Psoas muscle (tissue), 8 donors: ENCODE measurements around the gene SMYD4. TPM values are rescaled to one million over a fixed set of nuclear protein-coding genes. Genes with fewer than 3 reads are reported as not detected.
"Not testable (repeated sequence)": the region's sequence is repeated elsewhere in the genome, so short reads cannot be mapped to it uniquely, and the experiment has no call there.

Experiments used
- ATAC-seq, 4 donors: fragments of 200-7000 bp; cut with Tn5 transposase; one replicate each; pipeline ENCODE4 v1.9.1; 2020; ENCODE audit warnings: moderate library complexity in 3 of 4, mild to moderate bottlenecking in 2 of 4
- DNase-seq, 2 donors: peaks; one replicate each; pipeline ENCODE4 v3.0.0-alpha.2; 2020
- H3K27ac ChIP-seq: fragments of 200-600 bp; one replicate; pipeline ENCODE4 v1.8.0; 2022
- H3K27me3 ChIP-seq, 3 donors: fragments of 200-600 bp in 1 of 3; one replicate each; pipeline versions ENCODE4 v1.6.1 to v1.8.0; 2013 to 2022; ENCODE audit warnings: low read length in 2 of 3, mild to moderate bottlenecking in 2 of 3, moderate library complexity in 1 of 3; ENCODE audit not compliant: insufficient read depth in 3 of 3
- H3K36me3 ChIP-seq, 2 donors: fragments of 200-600 bp in 1 of 2; one replicate each; pipeline versions ENCODE4 v1.6.1 to v1.8.0; 2013 to 2022; ENCODE audit warnings: low read depth in 1 of 2, mild to moderate bottlenecking in 1 of 2, moderate library complexity in 1 of 2; ENCODE audit not compliant: insufficient read depth in 1 of 2
- H3K4me1 ChIP-seq: fragments of 200-600 bp; one replicate; pipeline ENCODE4 v1.8.0; 2022
- H3K4me3 ChIP-seq: fragments of 200-600 bp; one replicate; pipeline ENCODE4 v1.8.0; 2022; ENCODE audit warnings: mild to moderate bottlenecking
- H3K9me3 ChIP-seq: fragments of 200-600 bp; one replicate; pipeline ENCODE4 v1.8.0; 2022
- CTCF ChIP-seq: fragments of 200-600 bp; IDR thresholded peaks from one replicate; pipeline ENCODE4 v1.8.0; 2022; ENCODE audit warnings: antibody characterized with exemption
- WGBS, 3 donors: extraction: QIAGEN DNeasy Blood & Tissue Kit; methylation state at CpG; one replicate each; pipeline versions ENCODE4 v1.1.6 to v1.1.7; 2013; 5-methylcytosine and 5-hydroxymethylcytosine counted together
- intact Hi-C, 2 donors: fragments of 100-400 bp; cut with DNase I; formaldehyde crosslinking; loops; one replicate each; pipeline versions ENCODE4 v1.11.0 to v1.14.2; 2022
- polyA plus RNA-seq, 3 donors: library from polyadenylated mRNA; stranded (reverse); fragments of 200-250 nt; gene quantifications; one replicate each; pipeline ENCODE4 v1.2.3, GENCODE V29; 2013
- total RNA-seq, 4 donors: library from RNA; stranded (reverse); fragmentation: NEBNext Ultra II Directional in 2 of 4; extraction: Animal tissue kit (Norgen Biotek cat#: 25700) in 2 of 4; gene quantifications; one replicate each; pipeline versions ENCODE4 v1.2.1 to v1.2.4, GENCODE V29; 2021 to 2023
- donor health status: healthy with polysubstance abuse.
- donor health status: DM: no; HTN: no; CAD: no; lungs with moderate emphysema.
- donor health status: Bipolar disorder and iron deficiency.
- donor health status: healthy.
- donor health status: DM: yes; HTN: yes; CAD: no.
- donor health status: DM: no; HTN: no; CAD: no.
- donor health status: DM: no; HTN: no; CAD: no.
- donor health status: DM: yes; HTN: yes; CAD: no.

The SMYD4 gene
- total and polyA plus RNA-seq, 7 donors, result 8.0 to 22.4 (median 9.2) TPM

- intact Hi-C loops, result no loop called here
- peak overlapping the region; percentile 8 for H3K4me3 ChIP-seq
- DNase-seq (peak in 1 of 2 donors; percentile 61), ATAC-seq (no peak)
- peak overlapping the region; percentile 92 for H3K27ac ChIP-seq
- no peaks in the 10 kb centered on the region for H3K27me3 ChIP-seq
- H3K4me1 ChIP-seq, result peaks cover 52% of the 10 kb centered on the region
- H3K9me3 ChIP-seq, result no peaks in the 10 kb centered on the region
- 49 to 58% (median 49%) methylated on average over 18 to 21 of the region's 21 CpGs for WGBS, 3 donors
- TF ChIP-seq CTCF, result no peak
- peaks cover 0 to 46% of the 10 kb centered on the region in 2 donors for H3K36me3 ChIP-seq
Observed at GRCh38 chr17:1766382-1767135, 63.1 kb downstream of the SMYD4 start.

GRCh38 chr17:1765576-1765975 lies 64.1 kb downstream of the SMYD4 start:
- H3K4me3 ChIP-seq, result peak overlapping the region; percentile 28
- 56 to 86% (median 61%) methylated on average over 3 of the region's 3 CpGs for WGBS, 3 donors
- H3K36me3 ChIP-seq, result peaks cover 0 to 36% of the 10 kb centered on the region in 2 donors
- intact Hi-C loops, result no loop called here
- peak overlapping the region; percentile 92 for H3K27ac ChIP-seq
- no peak for TF ChIP-seq CTCF
- H3K4me1 ChIP-seq, result peaks cover 51% of the 10 kb centered on the region
- no peaks in the 10 kb centered on the region for H3K9me3 ChIP-seq
- no peak for ATAC-seq
- no peaks in the 10 kb centered on the region for H3K27me3 ChIP-seq
- no peak for DNase-seq

GRCh38 chr17:1764705-1765104 lies 65.0 kb downstream of the SMYD4 start:
- Histone ChIP-seq H3K4me3 (peak overlapping the region; percentile 71), H3K36me3 (peaks cover 0 to 28% of the 10 kb centered on the region in 2 donors), H3K4me1 (peaks cover 49% of the 10 kb centered on the region), H3K27ac (peak overlapping the region; percentile 92)
- not testable (repeated sequence) for H3K9me3 ChIP-seq, ATAC-seq, DNase-seq, H3K27me3 ChIP-seq
- intact Hi-C loops, result loop anchor here in 1 of 2 donors (5.0 kb wide), 1 partner anchor 37 kb away; no protein-coding TSS in a partner anchor
- WGBS, 3 donors, result 70 to 79% (median 72%) methylated on average over 5 to 7 of the region's 7 CpGs

GRCh38 chr17:1764284-1764683 lies 65.4 kb downstream of the SMYD4 start:
- no peak for TF ChIP-seq CTCF
- intact Hi-C loops, result loop anchor here in 1 of 2 donors (5.0 kb wide), 1 partner anchor 37 kb away; no protein-coding TSS in a partner anchor
- peak; percentile 19 to 42 (median 32) for ATAC-seq
- H3K4me3 ChIP-seq, result peak overlapping the region; percentile 71
- peaks cover 51% of the 10 kb centered on the region for H3K4me1 ChIP-seq
- H3K36me3 ChIP-seq, result peaks cover 0 to 24% of the 10 kb centered on the region in 2 donors
- WGBS, 3 donors, result 0 to 6% (median 3%) methylated on average over 11 of the region's 11 CpGs
- H3K27ac ChIP-seq, result peak overlapping the region; percentile 92
- DNase-seq, result peak; percentile 77 to 89
- no peaks in the 10 kb centered on the region for H3K9me3 ChIP-seq
- H3K27me3 ChIP-seq, result no peaks in the 10 kb centered on the region
